Heart right ventricle (tissue), 16 donors: Measurements from ENCODE around the gene ESPNL. TPM values are rescaled to one million over a fixed set of nuclear protein-coding genes. Genes with fewer than 3 reads are reported as not detected.

Experiments
- ATAC-seq, 8 donors: fragments of 200-7000 bp; cut with Tn5 transposase; one replicate each; pipeline ENCODE4 v1.9.1; 2020; ENCODE audit warnings: mild to moderate bottlenecking in 8 of 8, moderate library complexity in 8 of 8, moderate number of reproducible peaks in 1 of 8
- DNase-seq, 2 donors: peaks; one replicate each; pipeline ENCODE4 v3.0.0-alpha.2; 2020
- H3K27ac ChIP-seq, 10 donors: fragments of 200-600 bp; sonication (generic) in 2 of 10; one replicate each; pipeline versions ENCODE4 v1.5.0 to v1.8.0; 2020 to 2022; ENCODE audit warnings: mild to moderate bottlenecking in 3 of 10
- H3K27me3 ChIP-seq, 7 donors: fragments of 200-600 bp; one replicate each; pipeline ENCODE4 v1.8.0; 2021 to 2022; ENCODE audit warnings: mild to moderate bottlenecking in 2 of 7
- H3K36me3 ChIP-seq, 9 donors: fragments of 200-600 bp; sonication (generic) in 1 of 9; one replicate each; pipeline versions ENCODE4 v1.5.0 to v1.8.0; 2020 to 2022; ENCODE audit warnings: mild to moderate bottlenecking in 2 of 9
- H3K4me1 ChIP-seq, 9 donors: fragments of 200-600 bp; sonication (generic) in 1 of 9; one replicate each; pipeline versions ENCODE4 v1.5.0 to v1.8.0; 2020 to 2022; ENCODE audit warnings: mild to moderate bottlenecking in 4 of 9
- H3K4me3 ChIP-seq, 10 donors: fragments of 200-600 bp; sonication (generic) in 2 of 10; one replicate each; pipeline versions ENCODE4 v1.5.0 to v1.8.0; 2020 to 2022; ENCODE audit warnings: mild to moderate bottlenecking in 7 of 10, moderate library complexity in 2 of 10
- H3K9me3 ChIP-seq, 11 donors: fragments of 200-600 bp in 10 of 11; sonication (generic) in 2 of 11; one replicate each; pipeline versions ENCODE4 v1.5.0 to v1.8.0; 2013 to 2022; ENCODE audit warnings: mild to moderate bottlenecking in 2 of 11, control low read depth in 1 of 11, moderate library complexity in 1 of 11
- CTCF ChIP-seq, 9 donors: fragments of 200-600 bp; sonication (generic) in 2 of 9; IDR thresholded peaks; one replicate each; pipeline versions ENCODE4 v1.5.0 to v1.8.0; 2021 to 2022; ENCODE audit warnings: antibody characterized with exemption in 9 of 9, mild to moderate bottlenecking in 5 of 9, moderate library complexity in 1 of 9
- WGBS, 2 donors: extraction: QIAGEN DNeasy Blood & Tissue Kit; methylation state at CpG; one replicate each; pipeline ENCODE4 v1.1.7; 2013; ENCODE audit warnings: inconsistent platforms in 1 of 2; 5-methylcytosine and 5-hydroxymethylcytosine counted together
- intact Hi-C, 10 donors: fragments of 100-400 bp; cut with DNase I; formaldehyde crosslinking; loops; one replicate each; pipeline versions ENCODE4 v1.11.1 to v1.14.2; 2022
- polyA plus RNA-seq, 2 donors: library from polyadenylated mRNA; stranded (reverse); fragments of 200-250 nt; gene quantifications; one replicate each; pipeline ENCODE4 v1.2.3, GENCODE V29; 2013
- total RNA-seq, 10 donors: library from RNA; stranded (reverse); fragmentation: NEBNext Ultra II Directional in 3 of 10; extraction: Animal tissue kit (Norgen Biotek cat#: 25700) in 3 of 10; gene quantifications; one replicate each; pipeline versions ENCODE4 v1.2.1 to v1.2.4, GENCODE V29; 2021 to 2023
- donor health status: Arrhythmogenic right ventricular cardiomyopathy.
- donor health status: ischemic (EF 13 %, LVEDD 7.1; RV severe dilation, severe dysfunction).
- donor health status: healthy with polysubstance abuse.
- donor health status: DM: no; HTN: yes; CAD: no.
- donor health status: DM: no; HTN: no; CAD: no.
- donor health status: ischemic (EF 25% LVEDD 6.9; RV normal size, moderate dysfunction).
- donor health status: ischemic (EF 25% LVEDD 5.7; RV mildly dilated, moderate dysfunction).
- donor health status: healthy.
- donor health status: DM: yes; HTN: yes; CAD: no.
- donor health status: Ischemic cardiomyopathy.
- donor health status: ischemic (EF 35%, LVEDD 5.7; RV mildly dilated, moderate dysfunction).
- donor health status: nonischemic (EF 11% LVEDD 7.7; RV severe dilation, severe dysfunction).
- donor health status: DM: yes; HTN: yes; CAD: no.
- donor health status: PGD.
- donor health status: ischemic (EF 29% LVEDD 5.4; RV normal size, mild dysfunction).
- donor health status: nonischemic (EF 23%, LVEDD 6.1; RV moderate dilation, normal function).

ESPNL gene
- total and polyA plus RNA-seq, 12 donors = 0.01 to 1.7 (median 0.33) TPM; not detected in 2

GRCh38 chr2:238182362-238182761, 82.2 kb downstream of the ESPNL start:
- H3K36me3 ChIP-seq = peaks cover 0 to 100% (median 96%) of the 10 kb centered on the region in 9 donors
- WGBS, 2 donors = 53 to 67% methylated on average over 6 of the region's 6 CpGs
- intact Hi-C loops = loop anchor here in 1 of 10 donors (10.0 kb wide), 1 partner anchor 72 kb away; no protein-coding TSS in a partner anchor
- peaks cover 0 to 18% (median 0%) of the 10 kb centered on the region in 9 donors for H3K4me1 ChIP-seq
- no peak overlapping the region for H3K27ac ChIP-seq
- H3K4me3 ChIP-seq = no peak overlapping the region
- H3K27me3 ChIP-seq = no peaks in the 10 kb centered on the region
- H3K9me3 ChIP-seq = no peaks in the 10 kb centered on the region
- no peak for TF ChIP-seq CTCF (IDR thresholded peaks at IDR 0.05)
- ATAC-seq = peak in 3 of 8 donors; percentile 50 to 57 (median 56)
- no peak for DNase-seq

Other genes with a start within 250 kb of the ESPNL start
- 100 to 1,000 TPM in 8 of 10 donors, 10 to 100 TPM in 2; 52.7 to 428 (median 162) TPM for gene RAMP1, start 240.7 kb upstream of the ESPNL start, total RNA-seq
- gene RAMP1, start 240.7 kb upstream of the ESPNL start, polyA plus RNA-seq = 1,000 to 10,000 TPM in 1 of 2 donors, 100 to 1,000 TPM in 1; 288 to 1,549 TPM
- 10 to 100 TPM; 53.6 to 82.2 (median 63.7) TPM for gene UBE2F, start 133.3 kb upstream of the ESPNL start, total RNA-seq
- gene UBE2F, start 133.3 kb upstream of the ESPNL start, polyA plus RNA-seq = 10 to 100 TPM; 43.5 to 76.6 TPM
- 10 to 100 TPM in 7 of 10 donors, 1 to 10 TPM in 3; 8.3 to 14.5 (median 11.4) TPM for gene SCLY, start 39.3 kb upstream of the ESPNL start, total RNA-seq
- gene SCLY, start 39.3 kb upstream of the ESPNL start, polyA plus RNA-seq = 10 to 100 TPM in 1 of 2 donors, 1 to 10 TPM in 1; 8.7 to 13.5 TPM
- 10 to 100 TPM; 18.9 to 30.1 (median 26.7) TPM for gene KLHL30, start 38.3 kb downstream of the ESPNL start, total RNA-seq
- 1 to 10 TPM; 3.0 to 9.8 TPM for gene KLHL30, start 38.3 kb downstream of the ESPNL start, polyA plus RNA-seq
- gene ERFE, start 58.6 kb downstream of the ESPNL start, total RNA-seq = 1 to 10 TPM in 1 of 10 donors, under 1 TPM in 3, not detected in 6; 0.11 to 1.3 (median 0.60) TPM
- under 1 TPM in 1 of 2 donors, not detected in 1; 0.68 TPM for gene ERFE, start 58.6 kb downstream of the ESPNL start, polyA plus RNA-seq
- gene ILKAP, start 103.4 kb downstream of the ESPNL start, total RNA-seq = 10 to 100 TPM; 19.6 to 31.0 (median 24.2) TPM
- gene ILKAP, start 103.4 kb downstream of the ESPNL start, polyA plus RNA-seq = 10 to 100 TPM; 38.0 to 83.9 TPM
- gene HES6, start 139.7 kb downstream of the ESPNL start, total RNA-seq = 1 to 10 TPM; 1.1 to 3.9 (median 1.9) TPM
- gene HES6, start 139.7 kb downstream of the ESPNL start, polyA plus RNA-seq = 1 to 10 TPM; 3.9 to 6.9 TPM
- 10 to 100 TPM in 3 of 10 donors, 1 to 10 TPM in 7; 3.1 to 19.0 (median 8.0) TPM for gene PER2, start 188.3 kb downstream of the ESPNL start, total RNA-seq
- 1 to 10 TPM; 1.4 to 4.5 TPM for gene PER2, start 188.3 kb downstream of the ESPNL start, polyA plus RNA-seq
- gene TRAF3IP1, start 220.2 kb downstream of the ESPNL start, total RNA-seq = 10 to 100 TPM in 6 of 10 donors, 1 to 10 TPM in 4; 8.3 to 20.4 (median 12.5) TPM
- gene TRAF3IP1, start 220.2 kb downstream of the ESPNL start, polyA plus RNA-seq = 1 to 10 TPM; 4.0 to 6.2 TPM